Measurements from ENCODE around the gene TIMM23. TPM values are rescaled to one million over a fixed set of nuclear protein-coding genes. Genes with fewer than 3 reads are reported as not detected.

Gene TIMM23
- total RNA-seq, 1 experiment from 2014 or later = 70.1 TPM

GRCh38 chr10:46030091-46030937 is 58.0 kb downstream of the TIMM23 start, which contains the start of gene NCOA4:
TSS of gene NCOA4 (minus strand) at chr10:46030623. CDS start at chr10:46016680, 13,943 bp downstream.
- Histone ChIP-seq H3K9me3 (ENCODE audit: control insufficient read depth in 1 of 2, insufficient read depth in 1 of 2, low read depth in 1 of 2, low read length in 2 of 2) (no peaks in the 10 kb centered on the region), H3K27me3 (ENCODE audit: insufficient read depth, low read length) (no peaks in the 10 kb centered on the region), H2AFZ (ENCODE audit: low read depth, low read length, poor library complexity, severe bottlenecking) (peak within 1 kb of the TSS; percentile 89), H3K9me2 (ENCODE audit: insufficient read depth) (no peaks in the 10 kb centered on the region), H3K4me3 (replicated peaks in 1 of 2; ENCODE audit: low read depth in 1 of 2, low read length in 2 of 2) (peak within 1 kb of the TSS; percentile 86), H3K4me1 (ENCODE audit: control insufficient read depth in 1 of 2, insufficient read depth in 2 of 2, low read length in 2 of 2) (peaks cover 6 to 28% of the 10 kb centered on the region in 2 experiments; a peak in 3 of 4 replicates), H3K27ac (ENCODE audit: low read depth, low read length) (peak within 1 kb of the TSS; percentile 63), H3K79me2 (ENCODE audit: insufficient read depth, low read length) (peaks cover 50% of the 10 kb centered on the region), H4K20me1 (ENCODE audit: insufficient read depth) (no peaks in the 10 kb centered on the region), H3K36me3 (ENCODE audit: control insufficient read depth in 1 of 2, insufficient read depth in 2 of 2, low read length in 2 of 2) (no peaks in the 10 kb centered on the region), H3K4me2 (ENCODE audit: low read length) (peak within 1 kb of the TSS; percentile 78), H3K9ac (ENCODE audit: low read length) (peak within 1 kb of the TSS; percentile 84)
- ChIA-PET RAD21 (ENCODE audit: low non-redundant PET in 1 of 2, low total read pairs in 2 of 2, uncharacterized antibody in 2 of 2, unreplicated experiment in 2 of 2) (no interaction called here), CTCF (interaction anchor here (2.3 kb wide), 1 partner anchor 565 kb away, joined by 7 read pairs; no protein-coding TSS in a partner anchor), POLR2A (no interaction called here)
- ATAC-seq (peak; percentile 97), DNase-seq (ENCODE audit: low read depth, low spot score) (peak; percentile 96)
- intact Hi-C loops (cut with micrococcal nuclease) = no loop called here
- TF ChIP-seq FOSL1 (IDR thresholded peaks at IDR 0.05; ENCODE audit: low read depth) (no peak), POLR2AphosphoS5 (IDR thresholded peaks at IDR 0.05; ENCODE audit: low read depth, low read length) (peak; percentile 91), TCF7L2 (IDR thresholded peaks at IDR 0.05; ENCODE audit: borderline replicate concordance, extremely low read depth, insufficient read depth, insufficient read length) (no peak), MAX (IDR thresholded peaks at IDR 0.05) (peak; percentile 48; the same call in 1 of the 2 replicates), CTCF (IDR thresholded peaks at IDR 0.05 in 2 of 3, conservative IDR thresholded peaks at IDR 0.05 in 1 of 3; ENCODE audit: borderline replicate concordance in 1 of 3, insufficient read depth in 1 of 3, low read depth in 2 of 3, low read length in 2 of 3) (peak in 2 of 3 experiments; percentile 64 to 80; a peak in 4 of 6 replicates), SRF (IDR thresholded peaks at IDR 0.05; ENCODE audit: low read depth) (no peak), ZFX (IDR thresholded peaks at IDR 0.05) (peak; percentile 97), EGR1 (IDR thresholded peaks at IDR 0.05; ENCODE audit: low read depth) (peak; percentile 65; the same call in 1 of the 2 replicates), SIN3A (IDR thresholded peaks at IDR 0.05; ENCODE audit: low read depth) (peak; percentile 66), ZBTB33 (IDR thresholded peaks at IDR 0.05; ENCODE audit: extremely low read depth, insufficient replicate concordance, low read length) (peak; percentile 100)
- BruUV-seq (replicated peaks) = no TSS peak
